ENCODE measurements around the gene ORMDL3. TPM values are rescaled to one million over a fixed set of nuclear protein-coding genes. Genes with fewer than 3 reads are reported as not detected.
A peak's percentile ranks its signal among the peaks of the same experiment; 100 is the strongest.

Gene ORMDL3
- total RNA-seq, 1 donor from 2014 or later: 47.8 TPM

GRCh38 chr17:39916918-39917317 is 10.5 kb downstream of the ORMDL3 start:
- Mint-ChIP-seq H3K36me3 (ENCODE audit: low read depth) (peaks cover 6% of the 10 kb centered on the region), H3K27ac (ENCODE audit: unreplicated experiment) (no peak overlapping the region), H3K9me3 (no peaks in the 10 kb centered on the region), H3K27me3 (ENCODE audit: low read depth) (no peaks in the 10 kb centered on the region), H3K4me1 (no peaks in the 10 kb centered on the region), H3K4me3 (no peak overlapping the region)
- no peak for DNase-seq (ENCODE audit: low read depth, low spot score)
- TF ChIP-seq CTCF (conservative IDR thresholded peaks at IDR 0.05): peak; percentile 28

- Mint-ChIP-seq H3K4me3 (no peak overlapping the region), H3K27ac (ENCODE audit: unreplicated experiment) (no peak overlapping the region)
Measured at GRCh38 chr17:39915559-39915958, 11.8 kb downstream of the ORMDL3 start.

GRCh38 chr17:39913989-39914388 is 13.4 kb downstream of the ORMDL3 start:
- no peaks in the 10 kb centered on the region for H3K4me1 Mint-ChIP-seq
- H3K36me3 Mint-ChIP-seq (ENCODE audit: low read depth): peaks cover 6% of the 10 kb centered on the region

More at GRCh38 chr17:39915559-39915958, 11.8 kb downstream of the ORMDL3 start:
- Mint-ChIP-seq H3K36me3 (ENCODE audit: low read depth) (peaks cover 6% of the 10 kb centered on the region), H3K4me1 (no peaks in the 10 kb centered on the region), H3K27me3 (ENCODE audit: low read depth) (no peaks in the 10 kb centered on the region), H3K9me3 (no peaks in the 10 kb centered on the region)
- no peak for DNase-seq (ENCODE audit: low read depth, low spot score)
- TF ChIP-seq CTCF (conservative IDR thresholded peaks at IDR 0.05): no peak

GRCh38 chr17:39908789-39909352 is 18.5 kb downstream of the ORMDL3 start:
- Mint-ChIP-seq H3K27ac (ENCODE audit: unreplicated experiment) (no peak overlapping the region), H3K4me1 (no peaks in the 10 kb centered on the region), H3K36me3 (ENCODE audit: low read depth) (no peaks in the 10 kb centered on the region), H3K4me3 (no peak overlapping the region), H3K9me3 (no peaks in the 10 kb centered on the region), H3K27me3 (ENCODE audit: low read depth) (no peaks in the 10 kb centered on the region)
- TF ChIP-seq CTCF (conservative IDR thresholded peaks at IDR 0.05): no peak
- no peak for DNase-seq (ENCODE audit: low read depth, low spot score)

More at GRCh38 chr17:39913989-39914388, 13.4 kb downstream of the ORMDL3 start:
- no peak for DNase-seq (ENCODE audit: low read depth, low spot score)
- Mint-ChIP-seq H3K9me3 (no peaks in the 10 kb centered on the region), H3K27me3 (ENCODE audit: low read depth) (no peaks in the 10 kb centered on the region), H3K27ac (ENCODE audit: unreplicated experiment) (no peak overlapping the region), H3K4me3 (no peak overlapping the region)
- TF ChIP-seq CTCF (conservative IDR thresholded peaks at IDR 0.05): no peak

- Mint-ChIP-seq H3K4me1 (no peaks in the 10 kb centered on the region), H3K4me3 (no peak overlapping the region), H3K9me3 (no peaks in the 10 kb centered on the region), H3K27me3 (ENCODE audit: low read depth) (no peaks in the 10 kb centered on the region), H3K27ac (ENCODE audit: unreplicated experiment) (no peak overlapping the region), H3K36me3 (ENCODE audit: low read depth) (no peaks in the 10 kb centered on the region)
- DNase-seq (ENCODE audit: low read depth, low spot score): no peak
- no peak for TF ChIP-seq CTCF (conservative IDR thresholded peaks at IDR 0.05)
Measured at GRCh38 chr17:39904990-39905288, 22.5 kb downstream of the ORMDL3 start.

Measured in neural crest cell (in vitro differentiated cells).